RWPE2 (cell line): ENCODE measurements around the gene TBX3.

ENCODE experiments used
- ATAC-seq: fragments of 200-7000 bp; cut with Tn5 transposase; 3 replicates; pipeline ENCODE4 v1.9.1; 2021; ENCODE audit warnings: low read depth
- DNase-seq: peaks from one replicate; pipeline ENCODE4 v3.0.0-alpha.2; 2020; ENCODE audit warnings: low spot score
- H3K27ac ChIP-seq: fragments of 450-650 bp; 2 replicates; pipeline ENCODE4 v1.5.1; 2017; ENCODE audit warnings: mild to moderate bottlenecking; ENCODE audit not compliant: poor library complexity, severe bottlenecking
- H3K27me3 ChIP-seq: fragments of 250-450 bp; sonication (Bioruptor Pico); 2 replicates; pipeline ENCODE4 v1.5.1; 2021; ENCODE audit warnings: mild to moderate bottlenecking, moderate library complexity; ENCODE audit not compliant: insufficient read depth, poor library complexity, severe bottlenecking
- H3K36me3 ChIP-seq: fragments of 250-450 bp; sonication (Bioruptor Pico); 2 replicates; pipeline ENCODE4 v1.5.1; 2020; ENCODE audit warnings: low read depth, mild to moderate bottlenecking, moderate library complexity
- H3K4me1 ChIP-seq: fragments of 250-450 bp; sonication (Bioruptor Pico); 2 replicates; pipeline ENCODE4 v1.5.1; 2021; ENCODE audit warnings: mild to moderate bottlenecking, moderate library complexity; ENCODE audit not compliant: insufficient read depth, poor library complexity, severe bottlenecking
- H3K4me3 ChIP-seq: fragments of 250-450 bp; sonication (Bioruptor Pico); 2 replicates; pipeline ENCODE4 v1.5.1; 2021; ENCODE audit warnings: mild to moderate bottlenecking, moderate library complexity; ENCODE audit not compliant: severe bottlenecking
- H3K9me3 ChIP-seq: fragments of 250-450 bp; sonication (Bioruptor Pico); 2 replicates; pipeline ENCODE4 v1.5.1; 2021; ENCODE audit warnings: mild to moderate bottlenecking, moderate library complexity; ENCODE audit not compliant: severe bottlenecking
- CTCF ChIP-seq: fragments of 450-650 bp; IDR thresholded peaks from one replicate; pipeline ENCODE4 v1.5.1; 2017; ENCODE audit warnings: mild to moderate bottlenecking, moderate library complexity; ENCODE audit not compliant: poor library complexity, severe bottlenecking

TBX3 gene

GRCh38 chr12:114696443-114697242, 12.7 kb upstream of the TBX3 start:
- TF ChIP-seq CTCF: no peak
- H3K36me3 ChIP-seq: no peaks in the 10 kb centered on the region
- no peak for ATAC-seq
- H3K27me3 ChIP-seq: no peaks in the 10 kb centered on the region
- H3K4me3 ChIP-seq: no peak overlapping the region
- H3K27ac ChIP-seq: no peak overlapping the region
- no peaks in the 10 kb centered on the region for H3K9me3 ChIP-seq
- peaks cover 23% of the 10 kb centered on the region for H3K4me1 ChIP-seq
- DNase-seq: no peak

- no peak overlapping the region for H3K4me3 ChIP-seq
- no peaks in the 10 kb centered on the region for H3K9me3 ChIP-seq
- H3K36me3 ChIP-seq: no peaks in the 10 kb centered on the region
- H3K27ac ChIP-seq: peak overlapping the region; percentile 96
- H3K27me3 ChIP-seq: no peaks in the 10 kb centered on the region
- no peak for ATAC-seq
- no peak for TF ChIP-seq CTCF
- no peak for DNase-seq
- H3K4me1 ChIP-seq: peaks cover 31% of the 10 kb centered on the region
Observed at GRCh38 chr12:114695305-114695592, 11.3 kb upstream of the TBX3 start.

GRCh38 chr12:114694436-114695304, 10.7 kb upstream of the TBX3 start:
- Histone ChIP-seq H3K27ac (peak overlapping the region; percentile 96), H3K27me3 (no peaks in the 10 kb centered on the region), H3K4me3 (no peak overlapping the region), H3K36me3 (no peaks in the 10 kb centered on the region), H3K9me3 (no peaks in the 10 kb centered on the region), H3K4me1 (peaks cover 31% of the 10 kb centered on the region)
- TF ChIP-seq CTCF: no peak
- peak; percentile 62 for DNase-seq
- peak; percentile 67 for ATAC-seq

GRCh38 chr12:114693532-114693931, 9.6 kb upstream of the TBX3 start:
- peak overlapping the region; percentile 96 for H3K27ac ChIP-seq
- DNase-seq (no peak), ATAC-seq (no peak)
- H3K4me1 ChIP-seq: peaks cover 31% of the 10 kb centered on the region
- TF ChIP-seq CTCF: no peak
- peak overlapping the region; percentile 44 for H3K4me3 ChIP-seq
- H3K9me3 ChIP-seq: no peaks in the 10 kb centered on the region
- H3K36me3 ChIP-seq: no peaks in the 10 kb centered on the region
- no peaks in the 10 kb centered on the region for H3K27me3 ChIP-seq
